ENCODE results near the gene TASP1.

- TF ChIP-seq CTCF (IDR thresholded peaks at IDR 0.05; ENCODE audit: borderline replicate concordance, extremely low read depth, low read length, poor library complexity, severe bottlenecking) (no peak), EZH2 (IDR thresholded peaks at IDR 0.05; ENCODE audit: borderline replicate concordance, low read depth, low read length, severe bottlenecking) (no peak)
These were observed 235.7 kb downstream of the TASP1 start for GRCh38 chr20:13402986-13403385.

All from DND-41 (cell line).